ENCODE data around the gene STRBP.
"Not testable (repeated sequence)": the region's sequence is repeated elsewhere in the genome, so short reads cannot be mapped to it uniquely, and the experiment has no call there.

STRBP gene

GRCh38 chr9:123283048-123283408, 14.6 kb upstream of the STRBP start:
- no peak for DNase-seq (ENCODE audit: low read depth)

GRCh38 chr9:123282362-123283047, 14.1 kb upstream of the STRBP start:
- DNase-seq (ENCODE audit: low read depth) = no peak

GRCh38 chr9:123281659-123282350, 13.4 kb upstream of the STRBP start:
- no peak for DNase-seq (ENCODE audit: low read depth)

GRCh38 chr9:123278879-123279493, 10.6 kb upstream of the STRBP start:
- DNase-seq (ENCODE audit: low read depth) = not testable (repeated sequence)

- DNase-seq (ENCODE audit: low read depth) = no peak
These were observed 10.0 kb upstream of the STRBP start for GRCh38 chr9:123278361-123278760.

GRCh38 chr9:123276551-123276950, 8.2 kb upstream of the STRBP start:
- DNase-seq (ENCODE audit: low read depth) = no peak

- DNase-seq (ENCODE audit: low read depth) = not testable (repeated sequence)
These were observed 2.7 kb upstream of the STRBP start for GRCh38 chr9:123271133-123271532.

- no peak for DNase-seq (ENCODE audit: low read depth)
These were observed 895 bp upstream of the STRBP start for GRCh38 chr9:123269281-123269680.

GRCh38 chr9:123268199-123268464, 254 bp downstream of the STRBP start:
- DNase-seq (ENCODE audit: low read depth) = no peak

GRCh38 chr9:123267481-123268198, 746 bp downstream of the STRBP start:
- DNase-seq (ENCODE audit: low read depth) = no peak

- DNase-seq (ENCODE audit: low read depth) = no peak
These were observed 1.6 kb downstream of the STRBP start for GRCh38 chr9:123266655-123267399.

- no peak for DNase-seq (ENCODE audit: low read depth)
These were observed 2.6 kb downstream of the STRBP start for GRCh38 chr9:123265833-123266232.

- no peak for DNase-seq (ENCODE audit: low read depth)
These were observed 5.2 kb downstream of the STRBP start for GRCh38 chr9:123263227-123263626.

GRCh38 chr9:123262338-123262737, 6.0 kb downstream of the STRBP start:
- DNase-seq (ENCODE audit: low read depth) = no peak

- no peak for DNase-seq (ENCODE audit: low read depth)
These were observed 7.2 kb downstream of the STRBP start for GRCh38 chr9:123261006-123261677.

GRCh38 chr9:123260340-123260739, 8.0 kb downstream of the STRBP start:
- DNase-seq (ENCODE audit: low read depth) = no peak

GRCh38 chr9:123257276-123257675, 11.1 kb downstream of the STRBP start:
- no peak for DNase-seq (ENCODE audit: low read depth)

GRCh38 chr9:123255718-123256117, 12.7 kb downstream of the STRBP start:
- DNase-seq (ENCODE audit: low read depth) = no peak

GRCh38 chr9:123253204-123253603, 15.2 kb downstream of the STRBP start:
- no peak for DNase-seq (ENCODE audit: low read depth)

- no peak for DNase-seq (ENCODE audit: low read depth)
These were observed 16.6 kb downstream of the STRBP start for GRCh38 chr9:123251741-123252140.

- no peak for DNase-seq (ENCODE audit: low read depth)
These were observed 17.1 kb downstream of the STRBP start for GRCh38 chr9:123251324-123251723.

GRCh38 chr9:123250504-123250903, 17.9 kb downstream of the STRBP start:
- DNase-seq (ENCODE audit: low read depth) = no peak

Data from HS-27A (cell line).